Measurements from ENCODE around the gene SESN1.
"Not testable (repeated sequence)": the region's sequence is repeated elsewhere in the genome, so short reads cannot be mapped to it uniquely, and the experiment has no call there.

Gene SESN1

GRCh38 chr6:109095036-109095834 lies 589 bp upstream of the SESN1 start, which contains the start of gene CEP57L1:
Gene CEP57L1, plus strand, starts transcription at chr6:109095507. Its CDS starts 49,715 bp downstream, at chr6:109145222.
- DNase-seq (ENCODE audit: low spot score): peak; percentile 76
- no peak for FAIRE-seq

DNA sequence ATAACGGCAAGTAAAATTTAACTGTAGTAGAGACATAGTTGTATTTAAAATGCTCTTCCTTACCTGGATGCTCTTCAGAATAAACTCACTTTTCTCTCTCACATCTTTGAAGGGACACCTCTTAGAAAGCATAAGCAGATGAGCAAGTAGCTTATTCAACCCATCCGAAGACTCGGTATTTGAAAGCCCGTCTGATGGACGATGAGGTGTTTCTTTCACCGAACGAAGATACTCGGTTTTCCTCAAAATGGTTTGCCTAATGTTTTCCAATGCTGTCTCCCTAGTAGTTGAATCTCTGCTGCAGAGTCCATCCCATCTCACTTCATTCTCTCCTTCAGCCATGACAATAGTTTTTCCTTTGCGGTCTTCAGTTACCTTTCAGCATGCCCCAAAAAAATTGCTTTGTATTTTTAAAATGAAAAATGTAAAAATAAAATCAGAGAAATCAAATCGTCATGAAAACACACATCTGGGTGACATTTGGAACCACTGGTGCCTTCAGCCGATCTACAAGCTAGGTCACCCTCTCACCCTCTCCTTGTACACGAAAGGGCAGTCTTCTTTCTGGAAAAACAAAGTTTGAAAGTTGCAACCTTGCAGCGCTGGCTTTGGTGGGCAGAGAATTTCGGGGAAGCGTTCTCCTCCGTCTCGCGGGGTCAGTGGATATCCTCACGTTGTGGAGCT lies 772 bp downstream of the SESN1 start:
- no peak for FAIRE-seq
- DNase-seq (ENCODE audit: low spot score): no peak

GRCh38 chr6:109092074-109092473 lies 2.6 kb downstream of the SESN1 start:
- no peak for FAIRE-seq
- DNase-seq (ENCODE audit: low spot score): no peak

DNA sequence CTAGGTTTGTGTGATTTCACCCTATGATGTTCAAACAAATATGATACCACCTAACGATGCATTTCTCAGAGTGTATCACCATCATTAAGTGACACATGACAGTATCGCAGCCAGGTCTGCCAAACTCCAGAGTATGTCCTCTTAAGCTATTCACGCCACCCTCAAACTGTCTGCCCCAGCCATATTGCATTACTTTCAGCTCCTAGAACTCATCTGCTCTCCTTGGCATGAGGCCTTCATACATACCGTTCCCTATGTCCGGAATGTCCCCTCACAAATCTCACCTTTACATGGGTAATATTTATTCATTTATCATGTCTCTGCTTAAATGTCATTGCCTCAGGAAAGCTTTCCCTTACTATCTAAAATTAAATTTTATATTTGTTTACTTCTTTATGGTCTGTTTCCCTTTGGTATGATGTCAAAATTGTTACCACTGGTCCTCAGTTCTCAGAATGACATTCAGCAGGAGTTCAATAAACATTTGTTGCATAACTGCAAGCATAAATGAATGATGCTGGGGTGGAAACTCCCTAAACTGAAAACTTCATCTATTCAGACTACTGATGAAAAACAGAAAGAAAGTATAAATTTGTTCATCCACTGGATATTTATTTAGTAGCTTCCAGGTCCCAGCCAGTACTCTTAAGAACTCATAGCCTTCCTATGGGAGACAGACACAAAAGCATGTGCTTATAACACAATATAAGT lies 3.2 kb downstream of the SESN1 start:
- FAIRE-seq: no peak

DNA sequence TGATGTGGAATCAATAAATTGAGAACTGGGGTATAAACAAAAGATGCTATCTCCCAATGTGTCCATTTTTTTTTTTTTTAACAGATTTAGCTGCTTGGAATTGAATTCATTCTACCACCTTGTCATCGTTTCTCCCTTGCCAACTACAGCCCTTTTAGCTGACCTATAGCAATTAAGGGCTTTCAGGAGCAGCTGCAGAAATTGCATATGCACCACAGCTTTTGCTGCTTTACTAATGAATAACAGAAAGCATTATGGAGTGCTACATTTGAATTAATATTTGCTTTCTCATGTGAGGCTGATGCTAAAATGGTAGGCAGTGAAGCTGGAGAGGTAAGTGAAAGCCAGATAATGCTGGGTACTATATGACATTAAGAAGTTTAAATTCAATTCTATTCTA lies 5.7 kb downstream of the SESN1 start:
- FAIRE-seq: no peak
- DNase-seq (ENCODE audit: low spot score): no peak

More for the DNA sequence above, 3.2 kb downstream of the SESN1 start:
- DNase-seq (ENCODE audit: low spot score): no peak

- FAIRE-seq (no peak), DNase-seq (ENCODE audit: low spot score) (no peak)
Observed at GRCh38 chr6:109087661-109088264, 6.9 kb downstream of the SESN1 start.

- not testable (repeated sequence) for FAIRE-seq; DNase-seq (ENCODE audit: low spot score)
Observed at GRCh38 chr6:109084146-109084545, 10.5 kb downstream of the SESN1 start.

DNA sequence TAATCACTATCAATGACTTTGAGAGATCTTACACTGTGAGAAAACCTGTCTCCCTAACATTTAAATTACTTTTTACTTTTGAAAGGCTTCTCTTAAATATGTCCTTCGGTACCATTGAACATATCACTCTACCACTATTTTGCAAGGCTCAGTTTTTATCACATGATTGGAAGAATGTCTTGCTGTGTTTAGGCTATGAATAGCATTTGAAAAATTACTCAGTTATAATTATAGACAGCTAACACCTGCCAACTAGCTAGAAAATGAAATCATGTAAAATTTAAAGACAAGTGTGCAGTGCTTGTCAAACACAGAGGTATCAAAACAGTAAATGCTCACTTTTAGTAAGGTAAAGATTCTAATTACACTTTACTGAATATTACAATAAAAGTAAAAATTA lies 11.0 kb downstream of the SESN1 start:
- FAIRE-seq (no peak), DNase-seq (ENCODE audit: low spot score) (no peak)

DNA sequence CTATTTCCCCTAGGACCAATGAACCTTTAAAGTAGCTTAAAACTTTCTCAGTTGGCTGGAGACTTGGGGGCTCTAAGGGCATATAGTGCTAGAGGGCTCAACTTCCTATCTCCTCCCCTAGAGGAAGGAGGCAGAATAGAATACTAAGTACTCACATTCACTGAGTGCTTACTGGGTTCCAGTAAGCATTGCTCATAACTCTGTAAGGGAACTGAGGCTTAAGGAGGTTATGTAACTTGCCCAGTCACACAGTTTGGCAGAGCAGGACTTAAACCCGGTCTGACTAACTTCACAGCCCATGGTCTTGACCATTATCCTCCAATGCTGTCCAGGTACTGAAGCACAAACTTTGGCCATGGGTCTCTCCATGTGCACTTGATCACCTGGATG lies 12.5 kb downstream of the SESN1 start:
- DNase-seq (ENCODE audit: low spot score) (no peak), FAIRE-seq (no peak)

DNA sequence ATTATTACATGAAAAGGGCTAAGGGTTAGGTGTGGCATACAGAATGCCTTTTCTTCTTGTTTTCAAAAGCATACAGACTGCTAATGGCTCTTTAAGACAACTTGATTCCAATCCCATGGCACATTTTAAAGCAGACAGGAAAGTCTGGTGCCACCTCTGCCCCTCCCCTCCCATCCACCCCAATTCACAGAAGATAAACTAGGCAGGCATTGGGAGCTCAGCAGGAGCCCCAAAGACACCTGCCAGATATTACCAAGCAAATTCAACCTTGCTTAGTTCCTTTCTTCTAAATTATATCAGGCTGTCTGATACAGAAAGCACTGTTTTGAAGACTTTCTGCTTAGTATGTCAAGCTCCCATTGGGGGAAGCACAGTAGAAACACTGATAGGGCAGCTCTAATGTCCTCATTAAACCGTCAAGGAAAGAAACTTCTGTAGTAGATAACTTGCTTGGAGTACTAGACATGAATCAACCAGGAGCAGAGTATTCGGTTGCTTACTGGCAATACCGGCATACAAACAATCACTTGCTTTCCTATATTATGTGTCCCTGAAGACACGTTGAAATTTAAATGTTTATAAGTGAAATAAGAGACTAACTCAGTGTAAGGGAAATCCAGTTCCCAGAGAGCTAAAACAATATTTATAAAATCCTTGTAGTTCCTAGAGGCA lies 13.0 kb downstream of the SESN1 start:
- FAIRE-seq: no peak
- no peak for DNase-seq (ENCODE audit: low spot score)

DNA sequence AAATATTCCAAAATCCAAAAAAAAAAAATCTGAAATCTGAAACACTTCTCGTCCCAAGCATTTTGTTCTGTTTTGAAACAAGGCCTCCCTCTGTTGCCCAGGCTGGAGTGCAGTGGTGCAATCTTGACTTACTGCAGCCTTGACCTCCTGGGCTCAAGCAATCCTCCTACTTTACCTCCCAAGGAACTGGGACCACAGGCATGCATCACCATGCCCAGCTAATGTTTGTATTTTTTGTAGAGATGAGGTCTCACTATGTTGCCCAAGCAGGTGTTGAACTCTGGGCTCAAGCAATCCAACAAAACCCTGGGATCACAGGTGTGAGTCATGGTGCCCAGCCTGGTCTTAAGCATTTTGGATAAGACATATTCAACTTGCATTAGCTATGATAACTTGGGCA lies 13.6 kb downstream of the SESN1 start:
- DNase-seq (ENCODE audit: low spot score): no peak

GRCh38 chr6:109079981-109080380 lies 14.7 kb downstream of the SESN1 start:
- no peak for FAIRE-seq

More for the DNA sequence above, 13.6 kb downstream of the SESN1 start:
- no peak for FAIRE-seq

GRCh38 chr6:109076377-109076776 lies 18.3 kb downstream of the SESN1 start:
- DNase-seq (ENCODE audit: low spot score) (no peak), FAIRE-seq (no peak)

More at GRCh38 chr6:109079981-109080380, 14.7 kb downstream of the SESN1 start:
- no peak for DNase-seq (ENCODE audit: low spot score)

GRCh38 chr6:109075934-109076333 lies 18.7 kb downstream of the SESN1 start:
- DNase-seq (ENCODE audit: low spot score) (no peak), FAIRE-seq (no peak)

- DNase-seq (ENCODE audit: low spot score): no peak
- no peak for FAIRE-seq
Observed at GRCh38 chr6:109074133-109074415, 20.6 kb downstream of the SESN1 start.

- peak; percentile 16 for DNase-seq (ENCODE audit: low spot score)
- no peak for FAIRE-seq
Observed at GRCh38 chr6:109073344-109074132, 21.1 kb downstream of the SESN1 start.

GRCh38 chr6:109071125-109071917 lies 23.3 kb downstream of the SESN1 start:
- DNase-seq (ENCODE audit: low spot score): no peak
- no peak for FAIRE-seq

DNA sequence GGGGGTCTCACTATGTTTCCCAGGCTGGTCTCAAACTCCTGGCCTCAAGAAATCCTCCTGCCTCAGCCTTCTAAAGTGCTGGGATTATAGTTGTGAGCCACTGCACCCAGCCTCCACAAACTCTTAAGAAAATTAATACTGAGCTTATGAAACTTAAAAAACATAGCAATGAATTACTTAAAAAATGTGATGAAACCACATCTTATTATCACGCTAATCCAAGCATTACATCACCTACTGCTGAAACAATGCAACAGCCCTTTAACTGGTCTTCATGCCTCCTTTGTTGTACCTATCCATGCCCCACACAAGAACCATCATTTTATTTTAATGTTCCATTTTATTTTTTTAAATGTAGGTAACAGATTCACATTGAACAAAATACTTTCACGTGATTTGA lies 24.9 kb downstream of the SESN1 start:
- no peak for FAIRE-seq
- DNase-seq (ENCODE audit: low spot score): no peak

DNA sequence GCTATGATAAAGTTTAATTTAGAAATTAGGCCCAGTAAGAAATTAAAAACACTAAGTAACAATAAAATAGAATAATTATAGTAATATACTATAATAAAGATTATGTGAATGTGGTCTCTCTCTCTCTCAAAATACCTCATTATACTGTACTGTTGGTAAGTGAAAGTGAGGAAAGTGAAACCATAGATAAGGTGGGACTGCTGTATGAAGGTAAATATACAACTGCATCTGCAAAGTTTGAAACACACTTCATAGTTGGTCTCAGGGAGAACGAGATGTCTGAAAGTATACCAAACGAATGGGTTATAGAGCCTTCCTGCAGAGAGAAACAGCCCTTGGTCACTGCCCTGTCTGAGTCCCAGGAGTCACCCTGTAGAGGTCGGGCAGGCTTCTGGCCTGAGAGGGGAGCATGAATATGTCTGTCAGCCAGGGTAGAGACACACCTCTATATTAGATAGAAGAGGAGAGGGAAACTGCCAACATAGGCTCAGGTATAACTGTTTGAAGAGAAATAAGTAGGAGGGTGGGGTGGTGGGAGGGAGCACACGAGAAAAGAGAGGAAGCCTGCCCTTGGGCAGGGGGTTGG lies 31.8 kb downstream of the SESN1 start:
- no peak for FAIRE-seq
- DNase-seq (ENCODE audit: low spot score): no peak

Data from urothelium cell line (cell line).